Measurements from ENCODE around the gene DPP6.
"Not testable (repeated sequence)": the region's sequence is repeated elsewhere in the genome, so short reads cannot be mapped to it uniquely, and the experiment has no call there.

DPP6 gene

GRCh38 chr7:154051643-154052529 lies at the start of gene DPP6:
DPP6 (plus strand) TSS chr7:154052398.
- H3K4me3 Mint-ChIP-seq; H3K9me3 Mint-ChIP-seq; H3K27ac Mint-ChIP-seq; H3K4me1 Mint-ChIP-seq (ENCODE audit: low read depth); H3K36me3 Mint-ChIP-seq (ENCODE audit: low read depth); H3K27me3 Mint-ChIP-seq: not testable (repeated sequence)

GRCh38 chr7:154009423-154009911 lies 42.7 kb upstream of the DPP6 start:
- H3K9me3 Mint-ChIP-seq; H3K27ac Mint-ChIP-seq; H3K36me3 Mint-ChIP-seq (ENCODE audit: low read depth); H3K4me1 Mint-ChIP-seq (ENCODE audit: low read depth); H3K4me3 Mint-ChIP-seq; H3K27me3 Mint-ChIP-seq: not testable (repeated sequence)

- H3K36me3 Mint-ChIP-seq (ENCODE audit: low read depth); H3K4me1 Mint-ChIP-seq (ENCODE audit: low read depth); H3K27ac Mint-ChIP-seq; H3K4me3 Mint-ChIP-seq; H3K27me3 Mint-ChIP-seq; H3K9me3 Mint-ChIP-seq: not testable (repeated sequence)
These were observed 41.3 kb upstream of the DPP6 start for GRCh38 chr7:154010726-154011568.

- H3K27me3 Mint-ChIP-seq; H3K4me1 Mint-ChIP-seq (ENCODE audit: low read depth); H3K27ac Mint-ChIP-seq; H3K36me3 Mint-ChIP-seq (ENCODE audit: low read depth); H3K4me3 Mint-ChIP-seq: not testable (repeated sequence)
- H3K9me3 Mint-ChIP-seq: peaks cover 11% of the 10 kb centered on the region
These were observed 39.4 kb upstream of the DPP6 start for GRCh38 chr7:154012800-154013199.

- peaks cover 11% of the 10 kb centered on the region for H3K9me3 Mint-ChIP-seq
- not testable (repeated sequence) for H3K27me3 Mint-ChIP-seq; H3K27ac Mint-ChIP-seq; H3K4me1 Mint-ChIP-seq (ENCODE audit: low read depth); H3K4me3 Mint-ChIP-seq; H3K36me3 Mint-ChIP-seq (ENCODE audit: low read depth)
These were observed 36.6 kb upstream of the DPP6 start for GRCh38 chr7:154015636-154016035.

GRCh38 chr7:154018354-154018753 lies 33.8 kb upstream of the DPP6 start:
- H3K4me3 Mint-ChIP-seq; H3K27me3 Mint-ChIP-seq; H3K36me3 Mint-ChIP-seq (ENCODE audit: low read depth); H3K4me1 Mint-ChIP-seq (ENCODE audit: low read depth); H3K27ac Mint-ChIP-seq: not testable (repeated sequence)
- H3K9me3 Mint-ChIP-seq: peaks cover 11% of the 10 kb centered on the region

- not testable (repeated sequence) for H3K4me1 Mint-ChIP-seq (ENCODE audit: low read depth); H3K36me3 Mint-ChIP-seq (ENCODE audit: low read depth); H3K27me3 Mint-ChIP-seq; H3K4me3 Mint-ChIP-seq; H3K9me3 Mint-ChIP-seq; H3K27ac Mint-ChIP-seq
These were observed 24.4 kb upstream of the DPP6 start for GRCh38 chr7:154027805-154028204.

GRCh38 chr7:154030476-154031080 lies 21.6 kb upstream of the DPP6 start:
- H3K27ac Mint-ChIP-seq; H3K27me3 Mint-ChIP-seq; H3K9me3 Mint-ChIP-seq; H3K36me3 Mint-ChIP-seq (ENCODE audit: low read depth); H3K4me1 Mint-ChIP-seq (ENCODE audit: low read depth); H3K4me3 Mint-ChIP-seq: not testable (repeated sequence)

GRCh38 chr7:154039466-154040165 lies 12.6 kb upstream of the DPP6 start:
- H3K9me3 Mint-ChIP-seq; H3K27ac Mint-ChIP-seq; H3K4me1 Mint-ChIP-seq (ENCODE audit: low read depth); H3K4me3 Mint-ChIP-seq; H3K27me3 Mint-ChIP-seq; H3K36me3 Mint-ChIP-seq (ENCODE audit: low read depth): not testable (repeated sequence)

GRCh38 chr7:154050394-154050793 lies 1.8 kb upstream of the DPP6 start:
- not testable (repeated sequence) for H3K27me3 Mint-ChIP-seq; H3K36me3 Mint-ChIP-seq (ENCODE audit: low read depth); H3K9me3 Mint-ChIP-seq; H3K4me1 Mint-ChIP-seq (ENCODE audit: low read depth); H3K27ac Mint-ChIP-seq; H3K4me3 Mint-ChIP-seq

GRCh38 chr7:154051006-154051642 lies 1.1 kb upstream of the DPP6 start:
- H3K4me3 Mint-ChIP-seq; H3K4me1 Mint-ChIP-seq (ENCODE audit: low read depth); H3K27me3 Mint-ChIP-seq; H3K9me3 Mint-ChIP-seq; H3K27ac Mint-ChIP-seq; H3K36me3 Mint-ChIP-seq (ENCODE audit: low read depth): not testable (repeated sequence)

- H3K4me1 Mint-ChIP-seq (ENCODE audit: low read depth); H3K27me3 Mint-ChIP-seq; H3K4me3 Mint-ChIP-seq; H3K36me3 Mint-ChIP-seq (ENCODE audit: low read depth); H3K27ac Mint-ChIP-seq; H3K9me3 Mint-ChIP-seq: not testable (repeated sequence)
These were observed 493 bp downstream of the DPP6 start for GRCh38 chr7:154052530-154053252.

- H3K4me1 Mint-ChIP-seq (ENCODE audit: low read depth); H3K36me3 Mint-ChIP-seq (ENCODE audit: low read depth); H3K9me3 Mint-ChIP-seq; H3K4me3 Mint-ChIP-seq; H3K27ac Mint-ChIP-seq; H3K27me3 Mint-ChIP-seq: not testable (repeated sequence)
These were observed 1.5 kb downstream of the DPP6 start for GRCh38 chr7:154053466-154054312.

All from stimulated activated naive CD8-positive, alpha-beta T cell treated with anti-CD3 and anti-CD28 coated beads, Interleukin-15, Interleukin-2, amounts not matched to agents 100 ng/mL and 50 ng/mL, for 24 hours (primary cell).